ENCODE measurements around the gene MDH2.
"Not testable (repeated sequence)": the region's sequence is repeated elsewhere in the genome, so short reads cannot be mapped to it uniquely, and the experiment has no call there.

The MDH2 gene

DNA sequence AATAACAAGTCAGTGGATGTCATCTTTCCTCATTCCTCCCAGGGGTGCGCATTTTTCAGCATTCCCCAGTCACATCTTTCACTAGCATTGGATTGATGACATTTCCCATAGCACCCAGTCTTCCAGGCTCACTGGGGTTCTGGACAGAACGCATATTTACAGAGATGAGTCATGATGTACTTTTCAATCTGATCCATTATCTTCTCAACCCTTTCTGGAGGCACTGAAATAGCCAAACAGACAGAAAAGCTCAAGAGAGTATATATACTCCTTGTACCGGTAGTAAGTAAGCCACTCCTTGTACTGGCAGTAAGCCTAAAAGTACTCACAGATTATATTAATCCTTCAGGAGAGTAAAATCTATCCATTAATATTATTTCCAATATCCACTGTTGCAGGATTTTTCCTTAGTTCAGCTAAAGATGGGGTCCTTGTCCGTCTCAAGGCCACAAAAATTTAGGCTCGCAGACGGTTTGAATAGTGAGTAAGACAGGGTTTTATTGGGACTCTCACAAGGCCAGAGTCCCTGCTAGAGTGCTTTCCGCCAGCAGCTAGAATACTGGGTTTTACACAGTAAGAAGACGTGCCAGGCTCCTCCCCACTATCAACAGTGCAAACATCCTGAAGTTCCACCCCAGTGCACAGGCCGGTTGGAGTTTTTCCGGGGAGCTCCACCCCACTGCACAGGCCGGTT lies 60.8 kb downstream of the MDH2 start:
- H3K4me2 ChIP-seq (ENCODE audit: low read length), result peak overlapping the region; percentile 57
- H3K4me1 ChIP-seq (ENCODE audit: control insufficient read depth, low read length), result peaks cover 19% of the 10 kb centered on the region
- no peaks in the 10 kb centered on the region for H3K9me2 ChIP-seq (replicated peaks; ENCODE audit: control insufficient read depth, low read length)
- H3K79me2 ChIP-seq (ENCODE audit: control insufficient read depth, low read length), result no peaks in the 10 kb centered on the region
- H3K27ac ChIP-seq (ENCODE audit: low read depth, low read length), result no peak overlapping the region
- no peaks in the 10 kb centered on the region for H3K9me3 ChIP-seq (ENCODE audit: control insufficient read depth, insufficient read depth, low read length)
- H3K4me3 ChIP-seq (ENCODE audit: low read length), result peak overlapping the region; percentile 41
- H4K20me1 ChIP-seq (ENCODE audit: control insufficient read depth, insufficient read depth, low read depth, low read length), result no peaks in the 10 kb centered on the region
- H3K27me3 ChIP-seq (ENCODE audit: control insufficient read depth, low read length), result no peaks in the 10 kb centered on the region
- H3K36me3 ChIP-seq (ENCODE audit: control insufficient read depth, low read length), result no peaks in the 10 kb centered on the region
- H3F3A ChIP-seq (ENCODE audit: control insufficient read depth, insufficient read depth), result peaks cover 3% of the 10 kb centered on the region; the same call in 1 of the 2 replicates
- TF ChIP-seq, protein P1, sequence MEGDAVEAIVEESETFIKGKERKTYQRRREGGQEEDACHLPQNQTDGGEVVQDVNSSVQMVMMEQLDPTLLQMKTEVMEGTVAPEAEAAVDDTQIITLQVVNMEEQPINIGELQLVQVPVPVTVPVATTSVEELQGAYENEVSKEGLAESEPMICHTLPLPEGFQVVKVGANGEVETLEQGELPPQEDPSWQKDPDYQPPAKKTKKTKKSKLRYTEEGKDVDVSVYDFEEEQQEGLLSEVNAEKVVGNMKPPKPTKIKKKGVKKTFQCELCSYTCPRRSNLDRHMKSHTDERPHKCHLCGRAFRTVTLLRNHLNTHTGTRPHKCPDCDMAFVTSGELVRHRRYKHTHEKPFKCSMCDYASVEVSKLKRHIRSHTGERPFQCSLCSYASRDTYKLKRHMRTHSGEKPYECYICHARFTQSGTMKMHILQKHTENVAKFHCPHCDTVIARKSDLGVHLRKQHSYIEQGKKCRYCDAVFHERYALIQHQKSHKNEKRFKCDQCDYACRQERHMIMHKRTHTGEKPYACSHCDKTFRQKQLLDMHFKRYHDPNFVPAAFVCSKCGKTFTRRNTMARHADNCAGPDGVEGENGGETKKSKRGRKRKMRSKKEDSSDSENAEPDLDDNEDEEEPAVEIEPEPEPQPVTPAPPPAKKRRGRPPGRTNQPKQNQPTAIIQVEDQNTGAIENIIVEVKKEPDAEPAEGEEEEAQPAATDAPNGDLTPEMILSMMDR (IDR thresholded peaks at IDR 0.05; ENCODE audit: low read depth, low read length, poor library complexity, severe bottlenecking), result no peak
- TF ChIP-seq EZH2phosphoT487 (IDR thresholded peaks at IDR 0.05; ENCODE audit: borderline replicate concordance, low read length), result no peak

GRCh38 chr7:76113042-76113630 lies 65.2 kb downstream of the MDH2 start:
- H3K4me1 ChIP-seq (ENCODE audit: control insufficient read depth, low read length), result peaks cover 15% of the 10 kb centered on the region
- not testable (repeated sequence) for H4K20me1 ChIP-seq (ENCODE audit: control insufficient read depth, insufficient read depth, low read depth, low read length); H3K79me2 ChIP-seq (ENCODE audit: control insufficient read depth, low read length); H3K4me3 ChIP-seq (ENCODE audit: low read length); H3F3A ChIP-seq (ENCODE audit: control insufficient read depth, insufficient read depth); H3K4me2 ChIP-seq (ENCODE audit: low read length); H3K27ac ChIP-seq (ENCODE audit: low read depth, low read length); H3K9me3 ChIP-seq (ENCODE audit: control insufficient read depth, insufficient read depth, low read length); H3K27me3 ChIP-seq (ENCODE audit: control insufficient read depth, low read length); H3K9me2 ChIP-seq (replicated peaks; ENCODE audit: control insufficient read depth, low read length); H3K36me3 ChIP-seq (ENCODE audit: control insufficient read depth, low read length)

GRCh38 chr7:76114742-76115141 lies 66.8 kb downstream of the MDH2 start:
- H3K4me2 ChIP-seq (ENCODE audit: low read length); H3K36me3 ChIP-seq (ENCODE audit: control insufficient read depth, low read length); H4K20me1 ChIP-seq (ENCODE audit: control insufficient read depth, insufficient read depth, low read depth, low read length); H3K9me2 ChIP-seq (replicated peaks; ENCODE audit: control insufficient read depth, low read length); H3F3A ChIP-seq (ENCODE audit: control insufficient read depth, insufficient read depth); H3K27me3 ChIP-seq (ENCODE audit: control insufficient read depth, low read length); H3K79me2 ChIP-seq (ENCODE audit: control insufficient read depth, low read length); H3K27ac ChIP-seq (ENCODE audit: low read depth, low read length); H3K4me1 ChIP-seq (ENCODE audit: control insufficient read depth, low read length); H3K9me3 ChIP-seq (ENCODE audit: control insufficient read depth, insufficient read depth, low read length); H3K4me3 ChIP-seq (ENCODE audit: low read length): not testable (repeated sequence)

Measured in DOHH2 (cell line).